ENCODE data around the gene TSEN2.

- TF ChIP-seq CTCF (IDR thresholded peaks at IDR 0.05) = no peak
- no peak for TF ChIP-seq EZH2phosphoT487 (IDR thresholded peaks at IDR 0.05)
- TF ChIP-seq EZH2 (IDR thresholded peaks at IDR 0.05) = no peak
These were observed 47.9 kb downstream of the TSEN2 start for GRCh38 chr3:12532182-12532581.
